Left renal pelvis (tissue), 4 donors: ENCODE data around the gene XXYLT1. TPM values are rescaled to one million over a fixed set of nuclear protein-coding genes. Genes with fewer than 3 reads are reported as not detected.

ENCODE experiments used
- DNase-seq, 4 donors: peaks; one replicate each; pipeline ENCODE4 v3.0.0-alpha.2; 2013; ENCODE audit warnings: low read depth in 4 of 4, low spot score in 3 of 4
- polyA plus RNA-seq, 4 donors: library from polyadenylated mRNA; unstranded; fragments of 120-200 nt; gene quantifications; one replicate each; pipeline ENCODE4 v1.2.1, GENCODE V29; 2013; ENCODE audit not compliant: insufficient read length in 4 of 4

The XXYLT1 gene
- polyA plus RNA-seq, 4 donors = 27.8 to 46.3 (median 30.5) TPM

GRCh38 chr3:195268576-195269309 lies 2.2 kb downstream of the XXYLT1 start:
- DNase-seq = no peak

GRCh38 chr3:195267096-195267495 lies 3.9 kb downstream of the XXYLT1 start:
- DNase-seq = no peak

GRCh38 chr3:195266428-195266827 lies 4.5 kb downstream of the XXYLT1 start:
- DNase-seq = no peak

- DNase-seq = no peak
Measured at GRCh38 chr3:195265363-195265976, 5.5 kb downstream of the XXYLT1 start.

GRCh38 chr3:195263925-195264600 lies 6.9 kb downstream of the XXYLT1 start:
- no peak for DNase-seq

- DNase-seq = no peak
Measured at GRCh38 chr3:195263193-195263924, 7.6 kb downstream of the XXYLT1 start.

GRCh38 chr3:195261925-195262324 lies 9.0 kb downstream of the XXYLT1 start:
- DNase-seq = no peak

- DNase-seq = no peak
Measured at GRCh38 chr3:195260280-195260905, 10.6 kb downstream of the XXYLT1 start.

GRCh38 chr3:195259475-195260279 lies 11.3 kb downstream of the XXYLT1 start:
- DNase-seq = peak in 3 of 4 donors; percentile 77 to 82 (median 78)

- no peak for DNase-seq
Measured at GRCh38 chr3:195259154-195259474, 11.8 kb downstream of the XXYLT1 start.

GRCh38 chr3:195258449-195259153 lies 12.4 kb downstream of the XXYLT1 start:
- DNase-seq = no peak

- no peak for DNase-seq
Measured at GRCh38 chr3:195257454-195258448, 13.2 kb downstream of the XXYLT1 start.

GRCh38 chr3:195256639-195257453 lies 14.1 kb downstream of the XXYLT1 start:
- DNase-seq = no peak

GRCh38 chr3:195255571-195256501 lies 15.1 kb downstream of the XXYLT1 start:
- no peak for DNase-seq

- no peak for DNase-seq
Measured at GRCh38 chr3:195255176-195255500, 15.8 kb downstream of the XXYLT1 start.

- no peak for DNase-seq
Measured at GRCh38 chr3:195254454-195255175, 16.3 kb downstream of the XXYLT1 start.
